Measurements from ENCODE around the gene USP14.

Gene USP14

DNA sequence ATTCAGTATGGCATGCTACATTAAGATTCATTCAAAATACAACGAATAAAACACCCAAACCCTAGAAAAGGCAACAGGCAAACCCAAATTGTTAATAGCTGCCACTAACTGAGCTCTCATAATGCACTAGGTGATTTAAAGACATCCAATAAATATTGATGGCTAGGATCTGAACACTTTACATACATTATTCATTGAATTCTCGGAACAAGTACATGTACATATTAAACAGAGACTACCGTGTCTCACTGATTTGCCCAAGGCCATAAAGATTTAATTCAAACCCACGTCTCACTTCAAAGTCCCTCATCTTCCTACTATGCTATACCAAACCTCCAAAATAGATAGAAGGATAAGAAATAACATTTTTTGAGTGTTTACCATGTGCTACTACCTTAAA lies 67.4 kb downstream of the USP14 start (continued):
- TF ChIP-seq, protein P1, sequence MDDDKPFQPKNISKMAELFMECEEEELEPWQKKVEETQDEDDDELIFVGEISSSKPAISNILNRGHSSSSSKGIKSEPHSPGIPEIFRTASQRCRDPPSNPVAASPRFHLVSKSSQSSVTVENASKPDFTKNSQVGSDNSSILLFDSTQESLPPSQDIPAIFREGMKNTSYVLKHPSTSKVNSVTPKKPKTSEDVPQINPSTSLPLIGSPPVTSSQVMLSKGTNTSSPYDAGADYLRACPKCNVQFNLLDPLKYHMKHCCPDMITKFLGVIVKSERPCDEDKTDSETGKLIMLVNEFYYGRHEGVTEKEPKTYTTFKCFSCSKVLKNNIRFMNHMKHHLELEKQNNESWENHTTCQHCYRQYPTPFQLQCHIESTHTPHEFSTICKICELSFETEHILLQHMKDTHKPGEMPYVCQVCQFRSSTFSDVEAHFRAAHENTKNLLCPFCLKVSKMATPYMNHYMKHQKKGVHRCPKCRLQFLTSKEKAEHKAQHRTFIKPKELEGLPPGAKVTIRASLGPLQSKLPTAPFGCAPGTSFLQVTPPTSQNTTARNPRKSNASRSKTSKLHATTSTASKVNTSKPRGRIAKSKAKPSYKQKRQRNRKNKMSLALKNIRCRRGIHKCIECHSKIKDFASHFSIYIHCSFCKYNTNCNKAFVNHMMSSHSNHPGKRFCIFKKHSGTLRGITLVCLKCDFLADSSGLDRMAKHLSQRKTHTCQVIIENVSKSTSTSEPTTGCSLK (tag by site-specific recombination; IDR thresholded peaks at IDR 0.05) = no peak
- TF ChIP-seq, protein P2, sequence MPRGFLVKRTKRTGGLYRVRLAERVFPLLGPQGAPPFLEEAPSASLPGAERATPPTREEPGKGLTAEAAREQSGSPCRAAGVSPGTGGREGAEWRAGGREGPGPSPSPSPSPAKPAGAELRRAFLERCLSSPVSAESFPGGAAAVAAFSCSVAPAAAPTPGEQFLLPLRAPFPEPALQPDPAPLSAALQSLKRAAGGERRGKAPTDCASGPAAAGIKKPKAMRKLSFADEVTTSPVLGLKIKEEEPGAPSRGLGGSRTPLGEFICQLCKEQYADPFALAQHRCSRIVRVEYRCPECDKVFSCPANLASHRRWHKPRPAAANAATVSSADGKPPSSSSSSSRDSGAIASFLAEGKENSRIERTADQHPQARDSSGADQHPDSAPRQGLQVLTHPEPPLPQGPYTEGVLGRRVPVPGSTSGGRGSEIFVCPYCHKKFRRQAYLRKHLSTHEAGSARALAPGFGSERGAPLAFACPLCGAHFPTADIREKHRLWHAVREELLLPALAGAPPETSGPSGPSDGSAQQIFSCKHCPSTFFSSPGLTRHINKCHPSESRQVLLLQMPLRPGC (tag by site-specific recombination; IDR thresholded peaks at IDR 0.05) = no peak
- TF ChIP-seq ZNF211 (tag by site-specific recombination; IDR thresholded peaks at IDR 0.05; ENCODE audit: low read depth) = no peak
- TF ChIP-seq, protein P3, sequence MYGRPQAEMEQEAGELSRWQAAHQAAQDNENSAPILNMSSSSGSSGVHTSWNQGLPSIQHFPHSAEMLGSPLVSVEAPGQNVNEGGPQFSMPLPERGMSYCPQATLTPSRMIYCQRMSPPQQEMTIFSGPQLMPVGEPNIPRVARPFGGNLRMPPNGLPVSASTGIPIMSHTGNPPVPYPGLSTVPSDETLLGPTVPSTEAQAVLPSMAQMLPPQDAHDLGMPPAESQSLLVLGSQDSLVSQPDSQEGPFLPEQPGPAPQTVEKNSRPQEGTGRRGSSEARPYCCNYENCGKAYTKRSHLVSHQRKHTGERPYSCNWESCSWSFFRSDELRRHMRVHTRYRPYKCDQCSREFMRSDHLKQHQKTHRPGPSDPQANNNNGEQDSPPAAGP (tag by site-specific recombination; IDR thresholded peaks at IDR 0.05) = no peak

DNA sequence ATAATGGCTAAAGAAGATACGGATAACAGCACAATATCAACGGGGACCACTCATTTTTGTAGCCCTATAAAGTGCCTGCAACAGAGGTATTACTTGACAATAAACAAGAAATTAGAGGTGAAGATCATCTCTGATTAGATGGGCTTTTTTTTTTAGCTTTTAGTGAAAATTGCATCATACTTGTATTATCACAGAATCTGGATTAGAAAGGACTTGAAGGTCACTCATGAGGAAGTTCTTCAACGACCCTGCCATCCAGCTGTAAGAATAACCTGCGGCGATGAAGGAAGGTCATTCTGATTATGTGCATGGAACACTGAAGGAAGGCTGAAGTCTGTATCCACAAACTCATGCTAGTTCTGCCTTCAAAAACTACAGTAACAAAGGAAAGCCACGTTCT lies 69.0 kb downstream of the USP14 start:
- TF ChIP-seq ZNF24 (tag by site-specific recombination; IDR thresholded peaks at IDR 0.05) = no peak
- H3K36me3 ChIP-seq (ENCODE audit: control insufficient read depth in 2 of 2, insufficient read depth in 1 of 2, low read length in 2 of 2) = peaks cover 33 to 41% of the 10 kb centered on the region in 2 experiments
- ChIA-PET POLR2A (no interaction called here), CTCF (interaction anchor here (0.7 to 1.0 kb wide), 2 partner anchors 11 to 612 kb away, joined by 3 read pairs; no protein-coding TSS in a partner anchor)
- no peaks in the 10 kb centered on the region for H3K4me1 ChIP-seq (ENCODE audit: control insufficient read depth, insufficient read depth, low read length)
- no peaks in the 10 kb centered on the region for H3K9me3 ChIP-seq (ENCODE audit: control insufficient read depth, insufficient read depth, low read depth, low read length)
- no peak overlapping the region for H3K27ac ChIP-seq (ENCODE audit: extremely low read depth, low read depth, low read length)
- no peak overlapping the region for H3K4me3 ChIP-seq (ENCODE audit: low read depth, low read length)

DNA sequence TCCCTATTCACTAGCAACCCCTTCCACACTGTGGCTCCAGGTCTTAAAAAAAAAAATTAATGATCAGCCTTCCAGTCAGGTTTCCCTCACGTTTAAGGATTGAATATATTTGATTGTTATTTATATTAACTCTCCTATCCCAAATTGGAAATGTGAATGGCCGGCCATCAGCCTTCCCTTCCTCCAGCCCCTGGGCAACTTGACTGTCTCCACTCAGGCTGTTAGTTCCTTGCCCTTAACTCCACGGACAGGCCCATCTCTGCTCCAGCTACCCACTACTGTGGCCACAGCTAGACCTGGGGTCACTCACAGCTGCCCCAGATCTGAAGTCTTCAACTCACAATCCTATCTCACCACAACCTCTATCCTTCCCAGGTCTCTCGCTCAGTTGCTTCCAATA lies 69.5 kb downstream of the USP14 start:
- no peak overlapping the region for H3K4me3 ChIP-seq (ENCODE audit: low read depth, low read length)
- no peak overlapping the region for H3K27ac ChIP-seq (ENCODE audit: extremely low read depth, low read depth, low read length)
- POLR2A ChIA-PET = no interaction called here
- H3K36me3 ChIP-seq (ENCODE audit: control insufficient read depth in 2 of 2, insufficient read depth in 1 of 2, low read length in 2 of 2) = peaks cover 27 to 35% of the 10 kb centered on the region in 2 experiments
- no peaks in the 10 kb centered on the region for H3K4me1 ChIP-seq (ENCODE audit: control insufficient read depth, insufficient read depth, low read length)
- no peaks in the 10 kb centered on the region for H3K9me3 ChIP-seq (ENCODE audit: control insufficient read depth, insufficient read depth, low read depth, low read length)
- CTCF ChIA-PET = interaction anchor here (1.0 kb wide), 1 partner anchor 12 kb away, joined by 3 read pairs; no protein-coding TSS in a partner anchor
- TF ChIP-seq ZNF19 (tag by site-specific recombination; IDR thresholded peaks at IDR 0.05; ENCODE audit: low read depth) (no peak), HOXD13 (CRISPR knock-in tag; IDR thresholded peaks at IDR 0.05; ENCODE audit: borderline replicate concordance) (no peak), RBAK (tag by site-specific recombination; IDR thresholded peaks at IDR 0.05) (no peak), IKZF3 (tag by site-specific recombination; IDR thresholded peaks at IDR 0.05) (no peak), ZNF24 (tag by site-specific recombination; IDR thresholded peaks at IDR 0.05) (no peak), ZNF121 (tag by site-specific recombination; IDR thresholded peaks at IDR 0.05) (no peak), SP2 (tag by site-specific recombination; IDR thresholded peaks at IDR 0.05) (no peak)
- TF ChIP-seq, protein P4, sequence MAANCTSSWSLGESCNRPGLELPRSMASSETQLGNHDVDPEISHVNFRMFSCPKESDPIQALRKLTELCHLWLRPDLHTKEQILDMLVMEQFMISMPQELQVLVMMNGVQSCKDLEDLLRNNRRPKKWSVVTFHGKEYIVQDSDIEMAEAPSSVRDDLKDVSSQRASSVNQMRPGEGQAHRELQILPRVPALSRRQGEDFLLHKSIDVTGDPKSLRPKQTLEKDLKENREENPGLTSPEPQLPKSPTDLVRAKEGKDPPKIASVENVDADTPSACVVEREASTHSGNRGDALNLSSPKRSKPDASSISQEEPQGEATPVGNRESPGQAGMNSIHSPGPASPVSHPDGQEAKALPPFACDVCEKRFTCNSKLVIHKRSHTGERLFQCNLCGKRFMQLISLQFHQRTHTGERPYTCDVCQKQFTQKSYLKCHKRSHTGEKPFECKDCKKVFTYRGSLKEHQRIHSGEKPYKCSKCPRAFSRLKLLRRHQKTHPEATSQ (tag by site-specific recombination; IDR thresholded peaks at IDR 0.05) = no peak
- TF ChIP-seq, protein P5, sequence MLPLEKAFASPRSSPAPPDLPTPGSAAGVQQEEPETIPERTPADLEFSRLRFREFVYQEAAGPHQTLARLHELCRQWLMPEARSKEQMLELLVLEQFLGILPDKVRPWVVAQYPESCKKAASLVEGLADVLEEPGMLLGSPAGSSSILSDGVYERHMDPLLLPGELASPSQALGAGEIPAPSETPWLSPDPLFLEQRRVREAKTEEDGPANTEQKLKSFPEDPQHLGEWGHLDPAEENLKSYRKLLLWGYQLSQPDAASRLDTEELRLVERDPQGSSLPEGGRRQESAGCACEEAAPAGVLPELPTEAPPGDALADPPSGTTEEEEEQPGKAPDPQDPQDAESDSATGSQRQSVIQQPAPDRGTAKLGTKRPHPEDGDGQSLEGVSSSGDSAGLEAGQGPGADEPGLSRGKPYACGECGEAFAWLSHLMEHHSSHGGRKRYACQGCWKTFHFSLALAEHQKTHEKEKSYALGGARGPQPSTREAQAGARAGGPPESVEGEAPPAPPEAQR (tag by site-specific recombination; IDR thresholded peaks at IDR 0.05) = no peak
- TF ChIP-seq, protein P1 (tag by site-specific recombination; IDR thresholded peaks at IDR 0.05) = no peak
- TF ChIP-seq, protein P6, sequence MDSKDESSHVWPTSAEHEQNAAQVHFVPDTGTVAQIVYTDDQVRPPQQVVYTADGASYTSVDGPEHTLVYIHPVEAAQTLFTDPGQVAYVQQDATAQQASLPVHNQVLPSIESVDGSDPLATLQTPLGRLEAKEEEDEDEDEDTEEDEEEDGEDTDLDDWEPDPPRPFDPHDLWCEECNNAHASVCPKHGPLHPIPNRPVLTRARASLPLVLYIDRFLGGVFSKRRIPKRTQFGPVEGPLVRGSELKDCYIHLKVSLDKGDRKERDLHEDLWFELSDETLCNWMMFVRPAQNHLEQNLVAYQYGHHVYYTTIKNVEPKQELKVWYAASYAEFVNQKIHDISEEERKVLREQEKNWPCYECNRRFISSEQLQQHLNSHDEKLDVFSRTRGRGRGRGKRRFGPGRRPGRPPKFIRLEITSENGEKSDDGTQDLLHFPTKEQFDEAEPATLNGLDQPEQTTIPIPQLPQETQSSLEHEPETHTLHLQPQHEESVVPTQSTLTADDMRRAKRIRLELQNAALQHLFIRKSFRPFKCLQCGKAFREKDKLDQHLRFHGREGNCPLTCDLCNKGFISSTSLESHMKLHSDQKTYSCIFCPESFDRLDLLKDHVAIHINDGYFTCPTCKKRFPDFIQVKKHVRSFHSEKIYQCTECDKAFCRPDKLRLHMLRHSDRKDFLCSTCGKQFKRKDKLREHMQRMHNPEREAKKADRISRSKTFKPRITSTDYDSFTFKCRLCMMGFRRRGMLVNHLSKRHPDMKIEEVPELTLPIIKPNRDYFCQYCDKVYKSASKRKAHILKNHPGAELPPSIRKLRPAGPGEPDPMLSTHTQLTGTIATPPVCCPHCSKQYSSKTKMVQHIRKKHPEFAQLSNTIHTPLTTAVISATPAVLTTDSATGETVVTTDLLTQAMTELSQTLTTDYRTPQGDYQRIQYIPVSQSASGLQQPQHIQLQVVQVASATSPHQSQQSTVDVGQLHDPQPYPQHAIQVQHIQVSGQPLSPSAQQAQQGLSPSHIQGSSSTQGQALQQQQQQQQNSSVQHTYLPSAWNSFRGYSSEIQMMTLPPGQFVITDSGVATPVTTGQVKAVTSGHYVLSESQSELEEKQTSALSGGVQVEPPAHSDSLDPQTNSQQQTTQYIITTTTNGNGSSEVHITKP (tag by site-specific recombination; IDR thresholded peaks at IDR 0.05) = no peak

Measured in HEK293 (cell line).